Measurements from ENCODE around the gene ABCA9. TPM values are rescaled to one million over a fixed set of nuclear protein-coding genes. Genes with fewer than 3 reads are reported as not detected.
"Not testable (repeated sequence)": the region's sequence is repeated elsewhere in the genome, so short reads cannot be mapped to it uniquely, and the experiment has no call there.

ABCA9 gene
- polyA plus RNA-seq, 1 donor (not counting 4 experiments of a cell fraction or from before 2014, with no cell fraction given) = 0.17 TPM

- H3K4me1 ChIP-seq (ENCODE audit: control insufficient read depth, extremely low read depth, insufficient read depth, low read length) = no peaks in the 10 kb centered on the region
- H3K9me3 ChIP-seq (ENCODE audit: control insufficient read depth, low read depth, low read length) = no peaks in the 10 kb centered on the region
- FAIRE-seq = no peak
- H3K27ac ChIP-seq (ENCODE audit: control insufficient read depth, insufficient read depth, low read length) = no peak overlapping the region
- no peaks in the 10 kb centered on the region for H3K27me3 ChIP-seq (ENCODE audit: control insufficient read depth, extremely low read depth, insufficient read depth, low read length)
- TF ChIP-seq EZH2 (IDR thresholded peaks at IDR 0.05; ENCODE audit: low read length) = no peak
- TF ChIP-seq, protein P1, sequence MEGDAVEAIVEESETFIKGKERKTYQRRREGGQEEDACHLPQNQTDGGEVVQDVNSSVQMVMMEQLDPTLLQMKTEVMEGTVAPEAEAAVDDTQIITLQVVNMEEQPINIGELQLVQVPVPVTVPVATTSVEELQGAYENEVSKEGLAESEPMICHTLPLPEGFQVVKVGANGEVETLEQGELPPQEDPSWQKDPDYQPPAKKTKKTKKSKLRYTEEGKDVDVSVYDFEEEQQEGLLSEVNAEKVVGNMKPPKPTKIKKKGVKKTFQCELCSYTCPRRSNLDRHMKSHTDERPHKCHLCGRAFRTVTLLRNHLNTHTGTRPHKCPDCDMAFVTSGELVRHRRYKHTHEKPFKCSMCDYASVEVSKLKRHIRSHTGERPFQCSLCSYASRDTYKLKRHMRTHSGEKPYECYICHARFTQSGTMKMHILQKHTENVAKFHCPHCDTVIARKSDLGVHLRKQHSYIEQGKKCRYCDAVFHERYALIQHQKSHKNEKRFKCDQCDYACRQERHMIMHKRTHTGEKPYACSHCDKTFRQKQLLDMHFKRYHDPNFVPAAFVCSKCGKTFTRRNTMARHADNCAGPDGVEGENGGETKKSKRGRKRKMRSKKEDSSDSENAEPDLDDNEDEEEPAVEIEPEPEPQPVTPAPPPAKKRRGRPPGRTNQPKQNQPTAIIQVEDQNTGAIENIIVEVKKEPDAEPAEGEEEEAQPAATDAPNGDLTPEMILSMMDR (optimal IDR thresholded peaks at IDR 0.05 in 1 of 3, IDR thresholded peaks at IDR 0.05 in 1 of 3, conservative IDR thresholded peaks at IDR 0.05 in 1 of 3; ENCODE audit: extremely low read depth in 1 of 3, insufficient read depth in 2 of 3, low read length in 3 of 3) = no peak
- no peak overlapping the region for H3K4me2 ChIP-seq (ENCODE audit: control insufficient read depth, extremely low read depth, insufficient read depth, low read depth, low read length)
- H2AFZ ChIP-seq (ENCODE audit: control insufficient read depth, low read length) = no peak overlapping the region
- no peak overlapping the region for H3K9ac ChIP-seq (ENCODE audit: control insufficient read depth, extremely low read depth, insufficient read depth, low read length)
- no peaks in the 10 kb centered on the region for H3K9me1 ChIP-seq (ENCODE audit: control insufficient read depth, extremely low read depth, insufficient read depth, low read length)
- H3K79me2 ChIP-seq (ENCODE audit: control insufficient read depth, insufficient read depth, low read length) = no peaks in the 10 kb centered on the region
- dilution Hi-C loops (cut with MboI; ENCODE audit: extremely low pct_ligation_motif_present, low sequenced_read_pairs) = no loop called here
- H3K36me3 ChIP-seq (ENCODE audit: control insufficient read depth in 2 of 2, extremely low read depth in 1 of 2, insufficient read depth in 2 of 2, low read length in 2 of 2) = no peaks in the 10 kb centered on the region
- H3K4me3 ChIP-seq (ENCODE audit: control insufficient read depth in 2 of 3, extremely low read depth in 1 of 3, insufficient read depth in 2 of 3, low read depth in 1 of 3, low read length in 3 of 3) = no peak overlapping the region
- DNase-seq (ENCODE audit: low read depth, low spot score) = no peak
- no peaks in the 10 kb centered on the region for H4K20me1 ChIP-seq (ENCODE audit: control insufficient read depth, extremely low read depth, insufficient read depth, low read length)
Observed at GRCh38 chr17:69075823-69076222, 15.1 kb upstream of the ABCA9 start.

GRCh38 chr17:69073392-69073791 is 12.7 kb upstream of the ABCA9 start:
- H3K9ac ChIP-seq (ENCODE audit: control insufficient read depth, extremely low read depth, insufficient read depth, low read length); H3K4me1 ChIP-seq (ENCODE audit: control insufficient read depth, extremely low read depth, insufficient read depth, low read length); H3K27me3 ChIP-seq (ENCODE audit: control insufficient read depth, extremely low read depth, insufficient read depth, low read length); H3K36me3 ChIP-seq (ENCODE audit: control insufficient read depth in 2 of 2, extremely low read depth in 1 of 2, insufficient read depth in 2 of 2, low read length in 2 of 2); dilution Hi-C loops (cut with MboI; ENCODE audit: extremely low pct_ligation_motif_present, low sequenced_read_pairs); H4K20me1 ChIP-seq (ENCODE audit: control insufficient read depth, extremely low read depth, insufficient read depth, low read length); FAIRE-seq; H3K9me3 ChIP-seq (ENCODE audit: control insufficient read depth, low read depth, low read length); H3K9me1 ChIP-seq (ENCODE audit: control insufficient read depth, extremely low read depth, insufficient read depth, low read length); DNase-seq (ENCODE audit: low read depth, low spot score); H3K27ac ChIP-seq (ENCODE audit: control insufficient read depth, insufficient read depth, low read length); H3K4me3 ChIP-seq (ENCODE audit: control insufficient read depth in 2 of 3, extremely low read depth in 1 of 3, insufficient read depth in 2 of 3, low read depth in 1 of 3, low read length in 3 of 3); H2AFZ ChIP-seq (ENCODE audit: control insufficient read depth, low read length); H3K4me2 ChIP-seq (ENCODE audit: control insufficient read depth, extremely low read depth, insufficient read depth, low read depth, low read length); H3K79me2 ChIP-seq (ENCODE audit: control insufficient read depth, insufficient read depth, low read length): not testable (repeated sequence)

GRCh38 chr17:69072803-69073256 is 12.1 kb upstream of the ABCA9 start:
- DNase-seq (ENCODE audit: low read depth, low spot score); H4K20me1 ChIP-seq (ENCODE audit: control insufficient read depth, extremely low read depth, insufficient read depth, low read length); H3K9me1 ChIP-seq (ENCODE audit: control insufficient read depth, extremely low read depth, insufficient read depth, low read length); H2AFZ ChIP-seq (ENCODE audit: control insufficient read depth, low read length); dilution Hi-C loops (cut with MboI; ENCODE audit: extremely low pct_ligation_motif_present, low sequenced_read_pairs); H3K4me3 ChIP-seq (ENCODE audit: control insufficient read depth in 2 of 3, extremely low read depth in 1 of 3, insufficient read depth in 2 of 3, low read depth in 1 of 3, low read length in 3 of 3); H3K79me2 ChIP-seq (ENCODE audit: control insufficient read depth, insufficient read depth, low read length); H3K27ac ChIP-seq (ENCODE audit: control insufficient read depth, insufficient read depth, low read length); H3K27me3 ChIP-seq (ENCODE audit: control insufficient read depth, extremely low read depth, insufficient read depth, low read length); FAIRE-seq; H3K36me3 ChIP-seq (ENCODE audit: control insufficient read depth in 2 of 2, extremely low read depth in 1 of 2, insufficient read depth in 2 of 2, low read length in 2 of 2); H3K4me1 ChIP-seq (ENCODE audit: control insufficient read depth, extremely low read depth, insufficient read depth, low read length); H3K9me3 ChIP-seq (ENCODE audit: control insufficient read depth, low read depth, low read length); H3K4me2 ChIP-seq (ENCODE audit: control insufficient read depth, extremely low read depth, insufficient read depth, low read depth, low read length); H3K9ac ChIP-seq (ENCODE audit: control insufficient read depth, extremely low read depth, insufficient read depth, low read length): not testable (repeated sequence)

DNA sequence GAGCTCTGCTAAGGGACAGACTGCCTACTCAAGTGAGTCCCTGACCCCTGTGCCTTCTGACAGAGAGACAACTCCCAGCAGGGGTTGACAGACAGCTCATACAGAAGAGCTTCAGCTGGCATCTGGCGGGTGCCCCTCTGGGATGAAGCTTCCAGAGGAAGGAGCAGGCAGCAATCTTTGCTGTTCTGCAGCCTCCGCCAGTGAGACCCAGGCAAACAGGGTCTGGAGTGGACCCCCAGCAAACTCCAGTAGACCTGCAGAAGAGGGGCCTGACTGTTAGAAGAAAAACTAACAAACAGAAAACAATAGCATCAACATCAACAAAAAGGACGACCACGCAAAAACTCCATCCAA is 10.5 kb upstream of the ABCA9 start:
- H3K36me3 ChIP-seq (ENCODE audit: control insufficient read depth in 2 of 2, extremely low read depth in 1 of 2, insufficient read depth in 2 of 2, low read length in 2 of 2); DNase-seq (ENCODE audit: low read depth, low spot score); H3K79me2 ChIP-seq (ENCODE audit: control insufficient read depth, insufficient read depth, low read length); H3K4me3 ChIP-seq (ENCODE audit: control insufficient read depth in 2 of 3, extremely low read depth in 1 of 3, insufficient read depth in 2 of 3, low read depth in 1 of 3, low read length in 3 of 3); H4K20me1 ChIP-seq (ENCODE audit: control insufficient read depth, extremely low read depth, insufficient read depth, low read length); H3K4me1 ChIP-seq (ENCODE audit: control insufficient read depth, extremely low read depth, insufficient read depth, low read length); H2AFZ ChIP-seq (ENCODE audit: control insufficient read depth, low read length); dilution Hi-C loops (cut with MboI; ENCODE audit: extremely low pct_ligation_motif_present, low sequenced_read_pairs); H3K9me3 ChIP-seq (ENCODE audit: control insufficient read depth, low read depth, low read length); FAIRE-seq; H3K9ac ChIP-seq (ENCODE audit: control insufficient read depth, extremely low read depth, insufficient read depth, low read length); H3K9me1 ChIP-seq (ENCODE audit: control insufficient read depth, extremely low read depth, insufficient read depth, low read length); H3K27me3 ChIP-seq (ENCODE audit: control insufficient read depth, extremely low read depth, insufficient read depth, low read length); H3K27ac ChIP-seq (ENCODE audit: control insufficient read depth, insufficient read depth, low read length); H3K4me2 ChIP-seq (ENCODE audit: control insufficient read depth, extremely low read depth, insufficient read depth, low read depth, low read length): not testable (repeated sequence)

Data from keratinocyte (primary cell).